Measurements from ENCODE around the gene ZSWIM4.

Gene ZSWIM4

GRCh38 chr19:13880059-13881043, 85.1 kb downstream of the ZSWIM4 start:
- in situ Hi-C loops (cut with MboI; ENCODE audit: low sequenced_read_pairs, unreplicated experiment) = loop anchor here (5.0 kb wide), 1 partner anchor 192 kb away; the partner anchor contains the start of gene MISP3
- peak; percentile 98 for DNase-seq (ENCODE audit: low spot score)

GRCh38 chr19:13881251-13881691, 86.0 kb downstream of the ZSWIM4 start:
- no peak for TF ChIP-seq CTCF (IDR thresholded peaks at IDR 0.05; ENCODE audit: borderline replicate concordance, control extremely low read depth, extremely low read depth, insufficient read depth, missing control alignments)
- in situ Hi-C loops (cut with MboI; ENCODE audit: low sequenced_read_pairs, unreplicated experiment) = loop anchor here (5.0 kb wide), 1 partner anchor 191 kb away; the partner anchor contains the start of gene MISP3
- peak; percentile 37 for DNase-seq (ENCODE audit: low spot score)

More at GRCh38 chr19:13880059-13881043, 85.1 kb downstream of the ZSWIM4 start:
- TF ChIP-seq CTCF (IDR thresholded peaks at IDR 0.05; ENCODE audit: borderline replicate concordance, control extremely low read depth, extremely low read depth, insufficient read depth, missing control alignments) = peak; percentile 89

Measured in GM13976 (cell line).